C4-2B (cell line): ENCODE measurements around the gene VOPP1.
"Not testable (repeated sequence)": the region's sequence is repeated elsewhere in the genome, so short reads cannot be mapped to it uniquely, and the experiment has no call there.

Experiments used
- ZFX ChIP-seq: fragments of 450-650 bp; IDR thresholded peaks from 2 replicates; pipeline ENCODE4 v1.6.1; 2017
- TF ChIP-seq, protein P1 (sequence below): fragments of 450-650 bp; conservative IDR thresholded peaks from 2 replicates; pipeline ENCODE4 v1.5.1; 2017; ENCODE audit warnings: mild to moderate bottlenecking

DNA sequence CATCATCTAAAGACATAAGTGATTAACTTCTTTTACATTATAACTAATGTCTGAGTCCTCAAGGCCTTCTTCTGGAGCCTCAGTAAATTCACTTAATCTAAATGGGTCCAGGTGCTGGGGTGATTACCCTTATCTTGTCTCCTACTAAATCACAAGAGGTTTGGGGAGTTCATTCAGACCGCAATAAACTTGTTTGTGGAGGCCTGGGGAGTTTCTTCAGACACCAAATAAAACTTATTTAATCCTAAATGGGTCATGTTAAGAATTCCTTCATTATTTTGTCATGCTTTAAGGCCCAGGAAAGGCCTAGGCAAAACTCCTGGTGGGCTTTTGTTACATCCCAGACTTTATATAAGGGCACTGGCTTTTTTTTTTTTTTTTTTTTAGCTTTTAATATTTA, 62.1 kb downstream of the VOPP1 start:
- TF ChIP-seq, protein P1, sequence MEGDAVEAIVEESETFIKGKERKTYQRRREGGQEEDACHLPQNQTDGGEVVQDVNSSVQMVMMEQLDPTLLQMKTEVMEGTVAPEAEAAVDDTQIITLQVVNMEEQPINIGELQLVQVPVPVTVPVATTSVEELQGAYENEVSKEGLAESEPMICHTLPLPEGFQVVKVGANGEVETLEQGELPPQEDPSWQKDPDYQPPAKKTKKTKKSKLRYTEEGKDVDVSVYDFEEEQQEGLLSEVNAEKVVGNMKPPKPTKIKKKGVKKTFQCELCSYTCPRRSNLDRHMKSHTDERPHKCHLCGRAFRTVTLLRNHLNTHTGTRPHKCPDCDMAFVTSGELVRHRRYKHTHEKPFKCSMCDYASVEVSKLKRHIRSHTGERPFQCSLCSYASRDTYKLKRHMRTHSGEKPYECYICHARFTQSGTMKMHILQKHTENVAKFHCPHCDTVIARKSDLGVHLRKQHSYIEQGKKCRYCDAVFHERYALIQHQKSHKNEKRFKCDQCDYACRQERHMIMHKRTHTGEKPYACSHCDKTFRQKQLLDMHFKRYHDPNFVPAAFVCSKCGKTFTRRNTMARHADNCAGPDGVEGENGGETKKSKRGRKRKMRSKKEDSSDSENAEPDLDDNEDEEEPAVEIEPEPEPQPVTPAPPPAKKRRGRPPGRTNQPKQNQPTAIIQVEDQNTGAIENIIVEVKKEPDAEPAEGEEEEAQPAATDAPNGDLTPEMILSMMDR, result not testable (repeated sequence)
- not testable (repeated sequence) for TF ChIP-seq ZFX
